G401 (cell line): ENCODE results near the gene RTP2. TPM values are rescaled to one million over a fixed set of nuclear protein-coding genes. Genes with fewer than 3 reads are reported as not detected.

Experiments
- DNase-seq: peaks from one replicate; pipeline ENCODE4 v3.0.0-alpha.2; 2015; ENCODE audit warnings: low spot score
- in situ Hi-C: cut with HindIII; loops from 2 replicates; pipeline ENCODE4 v1.10.0; 2016; ENCODE audit warnings: low sequenced_read_pairs, mixed read lengths
- total RNA-seq: library from RNA; depleted of rRNA; stranded (reverse); fragments of >200 nt; shearing (Covaris generic); gene quantifications from 2 replicates; pipeline ENCODE4 v1.2.3, GENCODE V29; 2014; rRNA removed

Gene RTP2, protein sequence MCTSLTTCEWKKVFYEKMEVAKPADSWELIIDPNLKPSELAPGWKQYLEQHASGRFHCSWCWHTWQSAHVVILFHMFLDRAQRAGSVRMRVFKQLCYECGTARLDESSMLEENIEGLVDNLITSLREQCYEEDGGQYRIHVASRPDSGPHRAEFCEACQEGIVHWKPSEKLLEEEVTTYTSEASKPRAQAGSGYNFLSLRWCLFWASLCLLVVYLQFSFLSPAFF
- total RNA-seq, result not detected in 2 replicates

DNA sequence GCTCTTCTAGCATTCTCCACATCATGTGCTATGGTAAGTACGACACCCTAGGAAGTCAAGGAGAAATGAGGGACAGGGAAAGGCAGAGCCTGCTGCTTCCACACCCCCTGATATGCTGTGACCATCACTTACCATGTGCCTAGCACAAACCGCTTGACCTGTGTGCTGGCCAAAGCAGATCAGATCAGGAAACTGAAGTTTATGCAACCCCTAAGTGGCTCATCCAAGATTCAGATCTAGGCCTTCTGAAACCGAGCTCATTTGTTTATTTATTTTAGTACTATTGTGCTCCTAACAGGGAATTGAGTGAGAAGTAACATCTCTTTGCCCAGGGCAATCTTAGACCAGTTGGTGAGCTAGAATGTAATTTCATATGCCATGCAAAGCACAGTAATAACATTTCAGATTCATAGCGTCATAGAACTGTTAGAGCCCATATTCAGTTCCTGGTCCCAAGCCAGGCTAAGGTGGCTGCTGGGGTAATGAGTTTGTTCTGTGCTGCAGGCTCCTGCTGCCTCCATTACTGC, at the start of gene RTP2:
TSS of gene RTP2 (minus strand) at position 51 of the 527 bp plus-strand sequence. CDS start 429 bp downstream, outside the sequence.
- no peak for DNase-seq
- in situ Hi-C loops, result no loop called here

DNA sequence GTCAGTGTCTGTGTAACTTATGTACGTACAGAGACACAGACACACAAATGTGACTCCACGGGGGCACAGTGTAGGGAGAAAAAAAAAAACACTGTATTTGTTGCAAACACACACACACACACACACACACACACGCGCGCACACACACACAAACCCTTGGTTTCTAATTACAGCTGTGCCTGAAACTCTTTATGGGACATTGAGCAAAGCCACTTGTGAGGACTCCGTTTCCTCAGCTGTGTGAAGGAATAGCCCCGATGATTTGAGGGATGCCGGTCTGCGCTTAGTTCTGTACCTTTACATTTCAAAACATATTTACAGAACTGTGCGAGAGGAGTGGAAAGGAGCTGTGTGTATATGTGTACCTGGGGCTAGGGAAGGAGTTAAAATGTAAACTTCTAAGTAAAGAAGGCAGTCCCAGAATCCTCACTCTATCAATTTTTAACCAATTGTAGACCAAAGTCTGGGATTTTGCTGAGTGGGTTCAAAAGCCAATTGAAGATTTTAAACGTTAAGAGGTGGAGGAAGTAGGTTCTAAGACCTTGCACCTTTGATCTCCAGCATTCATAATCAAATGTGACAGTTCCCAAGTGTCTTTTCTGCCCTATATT, 48.3 kb upstream of the RTP2 start:
- in situ Hi-C loops, result no loop called here
- DNase-seq, result no peak

DNA sequence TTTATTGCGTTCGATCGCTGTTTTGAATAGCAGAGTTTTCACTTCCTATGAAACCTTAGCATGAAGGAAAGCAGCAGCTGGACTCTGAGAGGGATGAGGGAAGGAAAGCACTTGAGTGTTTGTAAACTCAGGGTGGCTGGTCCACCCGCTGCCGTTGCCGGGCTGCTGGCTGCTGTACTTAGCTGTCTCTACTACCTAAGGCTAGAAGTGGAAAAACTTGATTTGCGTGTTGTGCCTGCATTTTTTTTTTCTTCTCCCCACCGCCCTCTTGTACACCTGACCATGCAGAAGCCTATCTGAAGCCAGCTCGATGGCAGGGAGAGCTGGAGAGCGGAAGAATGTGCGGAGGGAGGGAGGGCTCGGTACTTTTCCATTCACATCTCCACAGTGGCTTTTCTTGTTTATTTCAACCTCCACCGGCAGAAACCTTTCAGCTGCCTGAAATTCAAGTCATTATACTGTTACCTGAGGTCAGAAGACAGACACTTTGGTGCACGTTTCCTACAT, 47.7 kb upstream of the RTP2 start:
- in situ Hi-C loops, result no loop called here
- peak; percentile 62 for DNase-seq

DNA sequence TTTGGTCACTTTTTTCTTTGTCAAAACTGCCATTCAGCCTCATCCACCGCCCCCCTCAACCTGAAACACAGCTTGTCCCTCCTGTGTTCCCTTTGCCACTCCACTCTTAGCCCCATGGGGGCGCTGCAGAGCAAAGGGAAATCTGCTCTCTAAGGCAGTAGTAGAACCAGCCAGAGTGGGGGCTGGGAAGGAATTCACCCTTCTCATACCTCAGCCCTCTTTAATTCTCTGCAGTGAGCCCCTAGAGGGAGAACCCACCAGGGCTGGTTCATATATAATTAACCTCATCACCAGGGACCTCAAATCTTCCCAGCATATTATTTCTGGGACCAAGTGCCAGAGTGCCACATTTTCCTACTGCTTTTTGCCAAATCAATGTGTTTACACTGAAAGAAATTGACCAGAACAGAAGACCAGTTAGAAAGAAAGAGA, 45.7 kb upstream of the RTP2 start:
- in situ Hi-C loops, result loop anchor here (5.0 to 25.0 kb wide), 2 partner anchors 764 to 1204 kb away; no protein-coding TSS in a partner anchor

DNA sequence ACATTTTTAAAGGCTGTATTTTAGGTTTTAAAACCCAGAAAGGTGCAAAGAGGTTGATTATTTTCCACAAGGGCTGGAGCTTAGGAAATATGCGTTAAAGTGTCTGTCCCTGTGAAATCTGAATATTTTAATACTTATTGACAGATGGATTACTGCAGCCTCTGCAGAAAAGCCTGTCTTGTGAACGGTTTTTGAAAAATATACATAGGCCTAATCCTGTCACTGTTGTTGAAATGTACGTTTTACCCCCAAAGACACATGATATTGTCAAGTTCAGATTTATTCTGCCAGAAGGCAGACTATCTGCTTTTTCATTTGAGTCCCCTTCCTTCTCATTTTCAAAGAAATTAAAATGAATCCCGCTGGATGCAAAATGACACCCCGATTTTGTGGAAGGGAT, 45.1 kb upstream of the RTP2 start:
- in situ Hi-C loops, result loop anchor here (5.0 to 25.0 kb wide), 2 partner anchors 765 to 1205 kb away; no protein-coding TSS in a partner anchor
- peak; percentile 32 for DNase-seq

More for the DNA sequence above, 45.7 kb upstream of the RTP2 start:
- DNase-seq, result peak; percentile 95

DNA sequence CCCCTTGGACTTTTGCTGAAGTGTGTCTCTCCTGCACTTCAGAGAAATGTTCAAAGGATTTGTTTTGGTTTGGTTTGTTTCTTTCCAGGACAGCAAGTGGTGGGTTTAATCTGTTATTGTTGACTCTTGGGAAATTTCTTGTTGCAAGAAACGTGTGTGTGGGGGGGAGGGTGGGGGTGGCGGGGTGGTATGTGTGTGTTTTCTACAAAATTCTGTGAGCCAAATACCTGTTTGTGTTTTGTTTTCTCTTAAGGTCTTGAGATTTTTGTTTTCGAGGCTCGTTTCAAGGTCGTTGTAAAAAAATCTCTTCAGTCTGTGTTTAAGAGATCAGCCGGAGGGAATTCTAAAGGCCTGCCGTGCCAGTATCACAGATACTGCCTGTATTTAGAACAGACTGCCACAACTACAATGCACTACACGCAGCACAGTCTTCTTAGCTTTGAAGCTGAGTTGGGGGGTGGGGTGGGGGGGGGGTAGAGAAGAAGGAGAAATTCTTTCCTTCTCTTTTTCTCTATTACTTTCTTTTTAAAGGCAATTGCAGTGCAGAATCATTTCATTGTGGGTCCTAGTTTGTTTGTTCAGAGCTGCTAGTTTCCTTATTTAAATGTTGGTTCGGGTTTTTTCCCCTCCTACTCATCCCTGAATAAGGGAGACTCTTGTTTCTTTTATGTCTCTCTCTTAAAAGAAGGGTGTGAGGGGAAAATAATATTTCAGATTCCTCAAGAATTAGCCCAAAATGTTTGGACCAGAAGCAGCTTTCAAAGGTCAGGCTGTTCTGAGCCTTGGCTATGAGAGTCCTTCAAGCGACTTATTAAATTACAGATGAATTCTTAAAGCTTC, 44.3 kb upstream of the RTP2 start:
- DNase-seq, result peak; percentile 80
- in situ Hi-C loops, result loop anchor here (5.0 to 25.0 kb wide), 2 partner anchors 766 to 1206 kb away; no protein-coding TSS in a partner anchor

DNA sequence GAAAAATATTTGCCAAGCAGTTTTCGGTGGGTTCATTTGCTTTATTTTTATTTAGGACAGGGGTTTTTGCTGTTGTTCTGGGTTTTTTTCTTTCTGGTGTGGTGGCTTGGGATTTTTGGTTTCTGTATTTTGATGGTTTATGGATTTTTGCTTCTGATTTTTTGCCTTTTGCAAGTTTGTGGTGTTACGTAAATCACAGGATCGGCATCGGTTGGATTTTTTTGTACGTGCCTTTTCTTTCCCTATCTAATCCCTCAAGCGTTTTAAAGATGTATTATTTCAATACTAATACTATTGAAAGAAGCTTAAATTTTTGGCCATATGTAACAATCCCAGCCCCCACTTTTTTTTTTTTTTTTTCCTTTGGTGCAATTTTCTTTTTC, 43.7 kb upstream of the RTP2 start:
- in situ Hi-C loops, result loop anchor here (5.0 to 25.0 kb wide), 2 partner anchors 766 to 1206 kb away; no protein-coding TSS in a partner anchor
- no peak for DNase-seq

DNA sequence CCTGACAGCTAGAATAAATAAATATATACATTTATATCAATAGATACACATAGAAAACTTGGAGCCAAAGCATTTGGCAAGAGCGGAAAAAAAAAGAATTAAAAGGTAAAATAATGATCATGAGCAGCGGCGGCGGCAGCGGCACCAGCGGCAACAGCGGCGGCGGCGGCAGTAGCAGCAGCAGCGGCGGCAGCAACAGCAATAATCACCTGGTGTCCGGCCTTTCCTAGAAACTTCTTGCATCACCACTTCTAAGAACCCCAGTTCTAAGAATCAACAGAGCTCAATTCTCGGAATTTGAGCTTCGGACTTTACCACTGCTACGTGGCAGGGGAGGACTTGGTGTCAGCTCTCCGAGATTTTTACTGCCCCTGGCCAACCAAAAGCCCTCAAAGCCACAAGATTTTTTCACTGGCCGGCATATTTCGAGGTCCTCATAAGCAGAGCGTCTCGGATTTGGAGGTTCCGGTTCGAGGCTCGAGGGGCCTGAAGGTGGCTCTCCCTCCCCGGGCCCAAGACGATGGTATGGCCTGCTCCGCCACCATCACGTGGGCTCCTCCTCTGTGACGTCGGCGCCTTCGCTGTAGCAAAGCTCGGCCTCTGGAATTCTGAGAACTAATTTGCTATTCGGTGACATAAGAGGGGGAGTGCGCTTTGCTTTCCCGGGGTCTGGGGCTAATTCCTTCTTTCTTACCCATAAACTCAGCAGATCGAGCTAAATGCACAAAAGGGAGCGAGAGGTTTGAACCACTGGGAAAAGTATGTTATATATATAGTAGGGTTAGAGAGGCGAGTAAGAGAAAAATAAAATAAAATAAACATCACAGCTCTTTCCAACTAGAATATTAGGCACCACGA, 43.1 kb upstream of the RTP2 start, which contains the start of gene BCL6:
TSS of gene BCL6 (minus strand) at position 268 of the 858 bp plus-strand sequence. CDS start 11,775 bp downstream, outside the sequence.
- DNase-seq, result peak; percentile 97
- in situ Hi-C loops, result loop anchor here (5.0 to 25.0 kb wide), 2 partner anchors 767 to 1207 kb away; no protein-coding TSS in a partner anchor

DNA sequence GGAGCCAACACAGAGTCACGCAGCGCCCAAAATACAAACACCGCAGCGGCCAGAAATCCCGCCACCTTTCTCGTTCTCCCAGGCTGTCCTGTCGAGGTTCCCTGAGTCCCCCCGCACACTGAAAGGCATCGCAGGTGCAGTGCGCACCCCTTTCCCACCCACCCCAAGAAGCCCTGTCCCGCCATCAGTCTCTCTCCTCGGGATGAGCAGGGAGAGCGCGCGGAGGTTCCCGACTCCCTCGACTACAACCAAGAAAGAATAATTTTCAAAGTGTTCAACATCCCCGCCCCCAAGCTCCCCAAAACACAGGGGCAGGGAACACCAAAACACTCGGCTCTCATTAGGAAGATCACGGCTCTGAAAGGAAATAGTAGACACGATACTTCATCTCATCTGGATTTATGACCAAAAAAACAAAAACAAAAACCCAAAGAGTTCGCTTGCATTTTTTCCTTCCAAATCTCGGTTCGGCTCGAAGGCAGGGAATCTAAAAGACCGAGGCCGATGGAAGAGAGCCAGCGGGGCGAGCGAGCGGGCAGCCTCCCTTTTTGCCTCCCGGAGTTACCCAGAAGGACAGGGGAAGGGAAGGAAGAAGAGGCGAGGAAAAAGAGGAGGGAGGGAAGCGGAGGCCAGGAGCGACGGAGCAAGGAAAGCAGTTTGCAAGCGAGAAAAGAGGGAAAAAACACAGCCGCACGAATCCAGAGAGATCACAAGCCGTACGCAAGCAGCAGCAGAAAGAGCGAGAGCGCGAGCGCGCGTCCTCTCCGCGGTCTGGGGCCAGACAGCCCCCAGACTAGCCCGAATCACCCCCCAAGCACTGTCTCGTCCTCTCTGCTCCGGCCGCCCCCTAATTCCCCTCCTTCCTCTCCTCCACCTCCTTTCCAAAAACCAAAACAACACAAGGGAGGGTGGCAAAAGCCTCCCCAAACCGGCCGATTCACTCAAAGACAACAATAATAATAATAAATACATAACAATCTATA, 42.1 kb upstream of the RTP2 start:
- peak; percentile 70 for DNase-seq
- in situ Hi-C loops, result loop anchor here (5.0 to 25.0 kb wide), 2 partner anchors 768 to 1208 kb away; no protein-coding TSS in a partner anchor

DNA sequence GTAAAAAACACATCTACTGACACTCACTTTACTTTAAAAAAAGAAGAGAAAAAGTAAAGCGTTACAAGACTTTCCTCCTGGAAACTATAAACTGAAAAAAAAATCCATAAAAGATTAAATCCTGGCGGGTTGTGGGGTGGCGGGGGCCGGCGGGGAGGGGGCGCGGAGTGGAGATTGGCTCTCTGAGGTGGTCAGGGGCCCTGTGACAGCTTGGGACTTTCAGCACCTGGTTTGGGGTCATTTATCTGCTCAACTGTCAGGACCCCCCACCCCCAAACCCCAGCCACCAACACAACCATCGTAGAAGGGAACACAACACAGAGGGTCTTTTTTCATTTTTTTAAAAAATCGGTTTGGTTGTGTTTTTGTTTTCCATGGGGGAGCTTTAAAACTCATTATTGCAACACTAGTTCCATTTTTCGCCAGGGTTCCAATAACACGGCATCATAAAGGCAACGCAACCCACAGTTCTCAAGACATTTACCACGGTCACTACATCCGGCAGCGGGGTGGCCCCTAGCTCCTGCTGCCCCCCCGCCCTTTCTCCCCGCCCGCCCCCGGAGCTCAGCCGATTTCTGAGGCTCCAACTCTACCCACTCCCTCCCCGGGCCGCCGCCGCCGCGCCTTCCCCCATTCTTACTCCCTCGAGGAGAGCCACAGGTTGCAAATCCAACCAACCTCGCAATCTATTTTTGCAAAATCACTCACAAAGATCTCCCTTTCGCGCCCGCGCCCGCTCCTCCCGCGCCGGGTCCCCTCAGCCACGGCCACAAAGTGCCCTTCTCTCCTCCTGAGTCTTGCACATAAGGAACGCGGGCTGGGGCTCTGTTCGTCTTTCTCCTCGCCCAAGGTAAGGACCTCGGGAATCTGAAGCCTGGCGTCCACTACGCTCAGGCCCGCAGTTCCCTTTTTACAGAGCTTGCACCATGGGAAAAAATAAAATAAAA, 41.1 kb upstream of the RTP2 start:
- in situ Hi-C loops, result loop anchor here (25.0 kb wide), 1 partner anchor 769 kb away; no protein-coding TSS in a partner anchor
- peak; percentile 62 for DNase-seq

DNA sequence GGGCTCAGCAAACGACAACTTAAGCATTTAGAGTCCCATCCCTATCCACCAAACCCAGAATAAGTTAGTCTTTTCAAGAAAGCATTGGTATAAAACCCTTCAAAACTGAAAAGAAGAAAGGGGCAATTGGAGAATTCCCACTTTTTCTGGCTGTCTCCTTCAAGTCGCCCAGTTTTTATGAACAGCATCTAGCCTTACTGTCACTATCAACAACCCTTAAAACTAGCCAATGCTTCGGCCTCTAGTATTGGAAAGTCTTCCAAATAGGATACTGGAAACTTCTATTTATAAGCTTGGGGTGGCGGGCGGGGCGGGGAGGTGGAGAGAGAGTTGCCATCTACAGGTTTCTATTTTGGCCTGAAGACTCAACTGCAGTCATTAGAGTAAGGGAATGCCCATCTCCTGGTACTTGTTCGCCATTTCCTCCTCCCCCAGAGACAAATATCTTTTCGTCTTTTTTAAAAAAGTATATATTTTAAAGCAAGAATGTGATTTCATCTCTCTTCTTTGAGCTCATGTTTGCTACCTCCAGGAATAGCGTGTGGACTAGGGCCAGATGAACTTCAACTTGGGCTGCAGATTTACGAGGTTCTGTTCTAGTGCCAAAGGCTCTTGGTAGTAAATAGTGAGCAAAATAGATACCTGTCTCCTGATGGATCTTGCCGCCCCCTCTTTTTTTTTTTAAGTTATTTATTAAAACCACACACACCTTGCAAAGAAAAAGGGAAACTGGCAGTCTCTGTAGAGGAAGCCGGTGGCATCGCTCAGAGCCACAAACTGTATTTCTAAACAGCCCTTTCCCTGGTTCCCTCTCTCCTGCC, 40.2 kb upstream of the RTP2 start:
- DNase-seq, result peak; percentile 77
- in situ Hi-C loops, result loop anchor here (25.0 kb wide), 1 partner anchor 770 kb away; no protein-coding TSS in a partner anchor

DNA sequence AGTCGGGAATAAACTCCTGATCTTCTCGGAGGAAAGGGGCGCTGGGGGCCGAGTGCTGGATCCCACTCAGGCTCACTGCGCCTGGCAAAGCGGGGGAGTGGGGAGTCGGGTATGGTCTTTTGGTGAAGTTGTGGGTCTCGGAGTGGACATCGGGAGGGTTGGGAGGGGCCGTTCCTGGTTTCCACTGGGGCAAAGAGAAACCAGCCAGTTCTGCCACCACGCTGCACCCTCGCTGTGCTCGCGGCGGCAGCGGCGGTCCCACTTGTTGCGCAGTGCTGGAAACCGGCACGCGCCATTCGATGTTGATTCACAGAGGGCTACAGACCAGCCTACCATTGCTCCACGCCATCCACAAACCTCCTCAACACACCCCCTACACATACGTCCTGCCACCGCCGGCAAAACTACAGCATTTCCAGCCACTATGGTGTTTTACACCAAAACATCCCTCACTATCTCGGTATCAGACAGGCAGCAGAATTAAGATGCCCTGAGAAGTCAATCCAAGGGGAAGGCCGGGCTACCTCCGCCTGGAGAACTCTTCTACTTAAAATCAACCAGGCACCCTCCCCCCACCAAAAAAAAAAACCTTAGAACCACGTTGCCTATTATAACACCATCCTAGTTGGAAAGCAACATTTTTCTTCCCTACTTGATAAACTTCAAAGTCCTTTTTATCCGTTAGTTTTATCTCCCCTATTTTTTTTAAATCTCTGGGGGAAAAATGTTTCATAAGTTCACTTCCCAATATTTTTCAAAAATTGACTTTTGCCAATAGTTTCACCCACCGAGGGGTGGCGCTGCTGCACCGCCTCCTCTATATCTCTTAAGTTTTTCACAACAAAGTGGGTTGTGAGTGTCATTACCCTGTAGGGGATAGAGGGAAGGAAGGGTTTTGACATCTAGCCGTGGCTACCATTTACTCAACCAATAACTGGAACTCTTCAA, 39.3 kb upstream of the RTP2 start:
- DNase-seq, result peak; percentile 78
- in situ Hi-C loops, result loop anchor here (25.0 kb wide), 1 partner anchor 771 kb away; no protein-coding TSS in a partner anchor

DNA sequence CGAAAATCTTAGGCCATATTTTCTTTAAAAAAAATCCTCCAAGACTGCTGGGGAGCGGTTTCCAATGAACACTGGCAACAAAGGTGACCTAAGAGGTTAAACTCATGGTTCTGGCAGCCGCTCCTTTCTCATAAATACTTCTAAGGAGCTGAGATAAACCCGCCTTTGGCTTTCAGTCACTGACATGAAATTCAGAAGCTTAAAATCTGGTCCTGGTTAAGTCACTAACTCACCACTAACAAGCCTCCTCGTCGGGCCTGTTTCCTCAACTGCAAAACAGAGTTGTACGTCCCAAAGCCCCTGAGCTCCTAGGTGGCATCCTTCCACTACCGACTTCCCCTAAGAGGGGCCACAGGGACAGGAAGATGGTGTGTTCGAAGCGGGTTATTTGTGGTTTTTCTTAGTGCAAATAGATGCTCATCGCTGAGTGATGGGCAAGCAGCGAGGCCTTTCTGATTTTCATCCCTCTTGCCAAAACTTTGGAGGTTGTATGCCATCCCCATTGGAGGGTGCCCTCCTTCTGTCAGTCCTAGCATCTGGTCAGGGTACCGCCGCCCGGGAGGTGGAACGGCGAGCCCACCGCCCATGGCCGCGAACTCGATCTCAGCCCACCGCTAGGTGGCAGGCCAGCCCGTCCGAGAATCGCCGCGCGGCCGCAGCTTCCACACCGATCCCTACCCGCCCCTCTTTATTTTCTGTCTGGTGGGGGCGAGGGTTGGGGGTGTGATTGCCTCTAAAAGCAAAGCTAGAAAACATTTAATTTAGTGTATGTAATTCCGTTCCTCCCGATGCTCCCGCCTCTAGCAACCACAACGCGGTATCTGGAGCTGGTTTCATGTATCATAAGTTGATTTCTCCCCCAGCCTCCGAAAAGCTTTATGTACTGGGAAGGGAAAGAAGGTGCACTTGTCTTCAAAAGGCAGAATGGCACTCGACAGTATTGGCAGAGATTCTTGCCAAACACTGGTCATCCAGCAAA, 38.4 kb upstream of the RTP2 start:
- DNase-seq, result peak; percentile 63
- in situ Hi-C loops, result loop anchor here (25.0 kb wide), 1 partner anchor 772 kb away; no protein-coding TSS in a partner anchor
